Measurements from ENCODE around the gene BBLN. TPM values are rescaled to one million over a fixed set of nuclear protein-coding genes. Genes with fewer than 3 reads are reported as not detected.

The BBLN gene
- total RNA-seq, 1 experiment from 2014 or later: 74.9 TPM

DNA sequence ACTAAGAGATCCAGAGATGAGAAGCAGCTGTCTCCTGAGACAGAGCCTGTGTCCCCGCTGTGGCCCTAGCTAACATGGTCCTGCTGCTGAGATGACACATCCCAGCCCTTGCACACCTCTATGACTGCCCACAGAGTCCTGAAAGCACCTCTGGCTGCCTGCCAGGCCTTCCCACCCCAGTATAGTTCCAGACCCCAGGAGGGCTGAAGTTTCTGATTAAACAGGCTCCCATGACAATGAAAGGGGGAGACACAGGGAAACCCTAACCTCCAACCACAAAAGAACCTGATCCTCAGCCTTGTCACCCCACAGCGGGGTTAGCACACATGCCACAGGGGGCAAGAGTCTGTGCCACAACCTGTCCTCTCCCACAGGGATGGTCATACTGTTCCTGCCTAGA, 15.7 kb downstream of the BBLN start:
- no peak overlapping the region for H2BK12ac ChIP-seq (ENCODE audit: insufficient read length, low read depth, low read length)
- H2BK120ac ChIP-seq (ENCODE audit: low read depth, low read length, poor library complexity, severe bottlenecking): no peak overlapping the region
- Mint-ChIP-seq H3K36me3 (ENCODE audit: insufficient read depth in 1 of 3, low read depth in 3 of 3) (peaks cover 40 to 65% (median 57%) of the 10 kb centered on the region in 3 experiments), H3K4me1 (no peaks in the 10 kb centered on the region), H3K27ac (peak overlapping the region in 1 of 3 experiments; percentile 70; a peak in 2 of 7 replicates), H3K27me3 (ENCODE audit: low read depth) (no peaks in the 10 kb centered on the region), H3K4me3 (no peak overlapping the region), H3K9me3 (peaks cover 0 to 5% of the 10 kb centered on the region in 2 experiments; a peak in 1 of 5 replicates)
- H4K5ac ChIP-seq (ENCODE audit: insufficient read length, low read depth, low read length): no peak overlapping the region
- H3K4me2 ChIP-seq (ENCODE audit: insufficient read depth, insufficient read length, low read length): no peak overlapping the region
- H4K8ac ChIP-seq (replicated peaks; ENCODE audit: insufficient read length, low read depth, low read length): no peak overlapping the region
- TF ChIP-seq, protein P1, sequence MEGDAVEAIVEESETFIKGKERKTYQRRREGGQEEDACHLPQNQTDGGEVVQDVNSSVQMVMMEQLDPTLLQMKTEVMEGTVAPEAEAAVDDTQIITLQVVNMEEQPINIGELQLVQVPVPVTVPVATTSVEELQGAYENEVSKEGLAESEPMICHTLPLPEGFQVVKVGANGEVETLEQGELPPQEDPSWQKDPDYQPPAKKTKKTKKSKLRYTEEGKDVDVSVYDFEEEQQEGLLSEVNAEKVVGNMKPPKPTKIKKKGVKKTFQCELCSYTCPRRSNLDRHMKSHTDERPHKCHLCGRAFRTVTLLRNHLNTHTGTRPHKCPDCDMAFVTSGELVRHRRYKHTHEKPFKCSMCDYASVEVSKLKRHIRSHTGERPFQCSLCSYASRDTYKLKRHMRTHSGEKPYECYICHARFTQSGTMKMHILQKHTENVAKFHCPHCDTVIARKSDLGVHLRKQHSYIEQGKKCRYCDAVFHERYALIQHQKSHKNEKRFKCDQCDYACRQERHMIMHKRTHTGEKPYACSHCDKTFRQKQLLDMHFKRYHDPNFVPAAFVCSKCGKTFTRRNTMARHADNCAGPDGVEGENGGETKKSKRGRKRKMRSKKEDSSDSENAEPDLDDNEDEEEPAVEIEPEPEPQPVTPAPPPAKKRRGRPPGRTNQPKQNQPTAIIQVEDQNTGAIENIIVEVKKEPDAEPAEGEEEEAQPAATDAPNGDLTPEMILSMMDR (conservative IDR thresholded peaks at IDR 0.05): no peak
- H3K4ac ChIP-seq (ENCODE audit: low read depth, low read length): no peak overlapping the region
- H3K4me1 ChIP-seq (ENCODE audit: insufficient read depth, low read length): no peaks in the 10 kb centered on the region
- no peak overlapping the region for H3K23ac ChIP-seq (ENCODE audit: insufficient read length, low read depth, low read length)
- H3K27ac ChIP-seq (ENCODE audit: insufficient read length, low read depth, low read length): no peak overlapping the region
- no peaks in the 10 kb centered on the region for H3K27me3 ChIP-seq (ENCODE audit: insufficient read depth, low read length)
- no peak overlapping the region for H3K56ac ChIP-seq (ENCODE audit: insufficient read length, low read depth, low read length)
- no peak overlapping the region for H3T11ph ChIP-seq (ENCODE audit: low read length)
- no peak overlapping the region for H3K18ac ChIP-seq (ENCODE audit: insufficient read length, low read depth, low read length)
- no peak overlapping the region for H2BK5ac ChIP-seq (ENCODE audit: insufficient read length, low read length)
- no peak overlapping the region for H2BK15ac ChIP-seq (ENCODE audit: low read depth, low read length)
- no peak overlapping the region for H3K9ac ChIP-seq (ENCODE audit: extremely low read depth, insufficient read length, low read length)
- H3K79me2 ChIP-seq (ENCODE audit: insufficient read depth, low read length): no peaks in the 10 kb centered on the region
- no CpG with 5 or more reads among the region's 2 CpGs for whole genome bisulfite sequencing (ENCODE audit: extremely low coverage, insufficient read length, low lambda C conversion rate)
- H3K79me1 ChIP-seq (ENCODE audit: insufficient read depth, low read depth, low read length, poor library complexity, severe bottlenecking): no peaks in the 10 kb centered on the region
- H3K23me2 ChIP-seq (ENCODE audit: insufficient read length, low read depth, low read length, poor library complexity, severe bottlenecking): no peaks in the 10 kb centered on the region
- H2BK20ac ChIP-seq (ENCODE audit: low read depth, low read length, poor library complexity, severe bottlenecking): no peak overlapping the region
- H3K14ac ChIP-seq (ENCODE audit: insufficient read depth, low read length): no peak overlapping the region
- no peak overlapping the region for H4K91ac ChIP-seq (ENCODE audit: insufficient read length, low read depth, low read length)
- no peak overlapping the region for H2AFZ ChIP-seq (ENCODE audit: low read length)
- H3K9me3 ChIP-seq (ENCODE audit: control insufficient read depth, low read depth, low read length): no peaks in the 10 kb centered on the region
- no peak overlapping the region for H2AK5ac ChIP-seq (ENCODE audit: insufficient read length, low read length)
- H4K20me1 ChIP-seq (ENCODE audit: control insufficient read depth, insufficient read depth, insufficient read length): no peaks in the 10 kb centered on the region
- DNase-seq: no peak
